K562 (cell line): ENCODE data around the gene ZMIZ1. TPM values are rescaled to one million over a fixed set of nuclear protein-coding genes. Genes with fewer than 3 reads are reported as not detected.

ENCODE experiments used
- ATAC-seq: fragments of 200-7000 bp; cut with Tn5 transposase; 3 replicates; pipeline ENCODE4 v1.9.1; 2020; ENCODE audit warnings: moderate library complexity
- BruUV-seq: library from RNA; stranded (reverse); fragments of 400-500 nt; replicated peaks from 2 replicates; lab custom pipeline; 2021; lab: Mats Ljungman, UMichigan
- CTCF ChIA-PET: fragments of 300-600 bp; formaldehyde crosslinking; extraction: SDS; loops from one replicate; lab custom pipeline; 2021; ENCODE audit warnings: low intra/inter-chr PET ratio; lab: Yijun Ruan, JAX
- POLR2A ChIA-PET: fragments of 300-600, 350-650 bp; sonication (Branson Sonifier 250); formaldehyde crosslinking; extraction: SDS; loops from one replicate; lab custom pipeline; 2021; ENCODE audit warnings: antibody characterized with exemption, inconsistent platforms; lab: Yijun Ruan, JAX
- DNase-seq, 4 experiments: peaks; one replicate each; pipeline versions ENCODE4 v3.0.0 to v3.0.0-alpha.2; 2011 to 2018; ENCODE audit warnings: low spot score in 3 of 4, mixed read lengths in 3 of 4; ENCODE audit errors: extremely low read depth in 1 of 4
- FAIRE-seq: peaks from 2 replicates; lab custom pipeline; 2011; peaks lifted over from hg19 to GRCh38; lab: Jason Lieb, UNC
- H2AFZ ChIP-seq: 2 replicates; pipeline ENCODE4 v1.6.0; 2011; ENCODE audit warnings: low read depth, low read length, control low read depth, inconsistent platforms
- H3K27ac ChIP-seq: fragments of 200-600 bp; 3 replicates; pipeline ENCODE4 v1.8.0; 2011; ENCODE audit warnings: low read depth, mild to moderate bottlenecking, control low read depth, inconsistent platforms, low read length, moderate library complexity, mixed read lengths; ENCODE audit errors: extremely low read depth
- H3K27me3 ChIP-seq, 2 experiments: fragments of 300-600 bp in 1 of 2; 2 replicates in 1 of 2; 3 replicates in 1 of 2; pipeline versions ENCODE4 v1.6.0 to v1.8.0; 2011; ENCODE audit warnings: inconsistent platforms in 2 of 2, low read length in 2 of 2, mild to moderate bottlenecking in 1 of 2, mixed read lengths in 1 of 2, moderate library complexity in 1 of 2; ENCODE audit not compliant: control insufficient read depth in 2 of 2, insufficient read depth in 2 of 2
- H3K36me3 ChIP-seq: fragments of 300-600 bp; 3 replicates; pipeline ENCODE4 v1.8.0; 2011; ENCODE audit warnings: mild to moderate bottlenecking, low read length, inconsistent platforms; ENCODE audit not compliant: control insufficient read depth, insufficient read depth
- H3K4me1 ChIP-seq, 2 experiments: fragments of 200-600 bp in 1 of 2; replicated peaks in 1 of 2; 2 replicates in 1 of 2; 3 replicates in 1 of 2; pipeline versions ENCODE4 v1.5.1 to v1.8.0; 2011; ENCODE audit warnings: inconsistent platforms in 2 of 2, low read length in 2 of 2, mild to moderate bottlenecking in 1 of 2, mixed read lengths in 1 of 2, moderate library complexity in 1 of 2; ENCODE audit not compliant: control insufficient read depth in 2 of 2, insufficient read depth in 2 of 2
- H3K4me2 ChIP-seq: 2 replicates; pipeline ENCODE4 v1.6.1; 2011; ENCODE audit warnings: low read length, control low read depth, inconsistent platforms, mixed read lengths; ENCODE audit not compliant: insufficient read depth
- H3K4me3 ChIP-seq: fragments of 200-600 bp; sonication (generic), shearing (Covaris generic); 2 replicates; pipeline ENCODE4 v1.5.1; 2016; ENCODE audit warnings: control low read depth, inconsistent platforms
- H3K79me2 ChIP-seq: fragments of 200-600 bp; 3 replicates; pipeline ENCODE4 v1.8.0; 2011; ENCODE audit warnings: low read length, inconsistent platforms; ENCODE audit not compliant: control insufficient read depth, insufficient read depth
- H3K9ac ChIP-seq, 2 experiments: 2 replicates each; pipeline versions ENCODE4 v1.6.0 to v1.6.1; 2011; ENCODE audit warnings: low read depth in 2 of 2, low read length in 2 of 2, control low read depth in 1 of 2, inconsistent platforms in 1 of 2, mild to moderate bottlenecking in 1 of 2, mixed read lengths in 1 of 2; ENCODE audit not compliant: insufficient read depth in 1 of 2
- H3K9me1 ChIP-seq: one replicate; pipeline ENCODE4 v1.6.0; 2011; ENCODE audit warnings: inconsistent platforms, mild to moderate bottlenecking, low read length, moderate library complexity; ENCODE audit not compliant: control insufficient read depth, insufficient read depth
- H3K9me3 ChIP-seq: replicated peaks from 2 replicates; pipeline ENCODE4 v1.5.1; 2011; ENCODE audit warnings: low read depth, low read length, inconsistent platforms; ENCODE audit not compliant: control insufficient read depth, insufficient read depth
- H4K20me1 ChIP-seq: replicated peaks from 2 replicates; pipeline ENCODE4 v1.6.1; 2011; ENCODE audit warnings: low read length, inconsistent platforms, mixed read lengths; ENCODE audit not compliant: control insufficient read depth, insufficient read depth
- ZZZ3 ChIP-seq: fragments of 450-650 bp; IDR thresholded peaks from 2 replicates; pipeline ENCODE4 v1.6.1; 2016; ENCODE audit warnings: antibody characterized with exemption, mild to moderate bottlenecking, moderate library complexity
- WGBS: fragments of 100-300 bp; shearing (Covaris generic); methylation state at CpG from one replicate; pipeline ENCODE4 v1.1.6; 2016; ENCODE audit warnings: low coverage, mixed read lengths; ENCODE audit not compliant: insufficient coverage; ENCODE audit errors: missing lambda C conversion rate; 5-methylcytosine and 5-hydroxymethylcytosine counted together
- in situ Hi-C: fragments of 300-500 bp; cut with MboI; formaldehyde crosslinking; loops from 4 replicates; pipeline ENCODE4 v1.15.0; 2018; ENCODE audit warnings: inconsistent platforms, mixed read lengths
- intact Hi-C: fragments of 100-400 bp; cut with micrococcal nuclease; formaldehyde crosslinking; loops from 2 replicates; pipeline ENCODE4 v1.14.2; 2022
- polyA plus RNA-seq, 8 experiments: library from polyadenylated mRNA; depleted of rRNA in 4 of 8; stranded (reverse) in 5 of 8; unstranded in 3 of 8; fragments of >200 nt; fragmentation: Nextera tagmentation in 2 of 8; fragmentation: Illumina TruSeq in 1 of 8; extraction: Ambion mirVana in 2 of 8; extraction: Trizol in 1 of 8; gene quantifications; 2 replicates each; pipeline versions ENCODE4 v1.2.1 to v1.2.3, GENCODE V29; 2011 to 2014; ENCODE audit warnings: inconsistent platforms in 1 of 8, missing spikeins in 1 of 8
- total RNA-seq, 7 experiments: library from RNA; depleted of rRNA in 6 of 7; stranded (reverse); fragments of >200 nt in 6 of 7; fragmentation: Illumina TruSeq in 2 of 7; extraction: Trizol in 2 of 7; gene quantifications; 2 replicates each; pipeline versions ENCODE4 v1.2.1 to v1.2.3, GENCODE V29; 2011 to 2021; ENCODE audit warnings: low replicate concordance in 1 of 7
- TF ChIP-seq, protein P1 (sequence below): sonication (generic); formaldehyde crosslinking; IDR thresholded peaks from 2 replicates; pipeline ENCODE4 v1.8.1; 2023; ENCODE audit warnings: mild to moderate bottlenecking, missing genetic modification reagents
- TF ChIP-seq, protein P2 (sequence below): IDR thresholded peaks from 2 replicates; pipeline ENCODE4 v1.6.1; 2011; ENCODE audit warnings: borderline replicate concordance, low read depth, mild to moderate bottlenecking, moderate library complexity, low read length; ENCODE audit not compliant: insufficient read depth, poor library complexity, severe bottlenecking

The ZMIZ1 gene
- total and polyA plus RNA-seq, 9 of the 15 experiments (the other 6 are each of a cell fraction or from before 2014, with no cell fraction given) = 1.0 to 37.3 (median 4.3) TPM

DNA sequence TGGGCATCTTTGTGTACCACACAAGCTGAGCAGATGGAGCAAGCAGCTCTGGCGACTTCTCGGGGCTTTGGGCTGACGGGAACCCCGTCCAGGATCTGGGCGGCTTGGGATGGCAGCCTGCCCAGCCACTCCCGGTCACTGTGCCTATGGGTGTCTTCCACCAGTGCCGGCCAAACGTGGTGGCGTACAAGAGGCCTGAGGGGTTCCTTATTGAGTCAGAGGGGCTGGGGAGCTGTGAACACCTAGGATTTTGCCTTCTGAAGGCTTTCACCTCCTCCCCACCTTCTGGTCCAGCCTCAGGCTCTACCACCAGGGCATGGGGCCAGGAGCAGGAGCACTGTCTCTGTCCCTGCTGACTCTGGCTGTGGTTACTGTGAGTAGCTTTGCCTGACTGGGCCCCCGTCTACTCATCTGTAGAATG lies 206.7 kb downstream of the ZMIZ1 start:
- FAIRE-seq (no peak), DNase-seq (no peak)
- 69% methylated on average over 10 of the region's 10 CpGs for WGBS
- Histone ChIP-seq H3K9ac (no peak overlapping the region), H3K9me3 (no peaks in the 10 kb centered on the region), H3K4me3 (no peak overlapping the region), H3K4me2 (no peak overlapping the region)
- in situ Hi-C loops = no loop called here
- no peak for TF ChIP-seq ZZZ3
- TF ChIP-seq, protein P1, sequence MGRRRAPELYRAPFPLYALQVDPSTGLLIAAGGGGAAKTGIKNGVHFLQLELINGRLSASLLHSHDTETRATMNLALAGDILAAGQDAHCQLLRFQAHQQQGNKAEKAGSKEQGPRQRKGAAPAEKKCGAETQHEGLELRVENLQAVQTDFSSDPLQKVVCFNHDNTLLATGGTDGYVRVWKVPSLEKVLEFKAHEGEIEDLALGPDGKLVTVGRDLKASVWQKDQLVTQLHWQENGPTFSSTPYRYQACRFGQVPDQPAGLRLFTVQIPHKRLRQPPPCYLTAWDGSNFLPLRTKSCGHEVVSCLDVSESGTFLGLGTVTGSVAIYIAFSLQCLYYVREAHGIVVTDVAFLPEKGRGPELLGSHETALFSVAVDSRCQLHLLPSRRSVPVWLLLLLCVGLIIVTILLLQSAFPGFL (CRISPR knock-in tag) = no peak
- TF ChIP-seq, protein P2, sequence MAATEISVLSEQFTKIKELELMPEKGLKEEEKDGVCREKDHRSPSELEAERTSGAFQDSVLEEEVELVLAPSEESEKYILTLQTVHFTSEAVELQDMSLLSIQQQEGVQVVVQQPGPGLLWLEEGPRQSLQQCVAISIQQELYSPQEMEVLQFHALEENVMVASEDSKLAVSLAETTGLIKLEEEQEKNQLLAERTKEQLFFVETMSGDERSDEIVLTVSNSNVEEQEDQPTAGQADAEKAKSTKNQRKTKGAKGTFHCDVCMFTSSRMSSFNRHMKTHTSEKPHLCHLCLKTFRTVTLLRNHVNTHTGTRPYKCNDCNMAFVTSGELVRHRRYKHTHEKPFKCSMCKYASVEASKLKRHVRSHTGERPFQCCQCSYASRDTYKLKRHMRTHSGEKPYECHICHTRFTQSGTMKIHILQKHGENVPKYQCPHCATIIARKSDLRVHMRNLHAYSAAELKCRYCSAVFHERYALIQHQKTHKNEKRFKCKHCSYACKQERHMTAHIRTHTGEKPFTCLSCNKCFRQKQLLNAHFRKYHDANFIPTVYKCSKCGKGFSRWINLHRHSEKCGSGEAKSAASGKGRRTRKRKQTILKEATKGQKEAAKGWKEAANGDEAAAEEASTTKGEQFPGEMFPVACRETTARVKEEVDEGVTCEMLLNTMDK = no peak
- TF ChIP-seq, all 486 proteins: peak for 0
- intact Hi-C loops = no loop called here
- H4K20me1 ChIP-seq = peaks cover 27% of the 10 kb centered on the region; the same call in 1 of the 2 replicates
- ChIA-PET POLR2A (interaction anchor here (0.6 to 0.8 kb wide), 2 partner anchors 19 to 37 kb away, joined by 5 to 6 read pairs; no protein-coding TSS in a partner anchor), CTCF (no interaction called here)
- H3K79me2 ChIP-seq = no peaks in the 10 kb centered on the region
- H2AFZ ChIP-seq = no peak overlapping the region
- no TSS peak for BruUV-seq
- no peaks in the 10 kb centered on the region for H3K27me3 ChIP-seq
- no peak for ATAC-seq
- peaks cover 4 to 14% of the 10 kb centered on the region in 2 experiments for H3K4me1 ChIP-seq
- peaks cover 9% of the 10 kb centered on the region; the same call in 1 of the 3 replicates for H3K36me3 ChIP-seq
- H3K9me1 ChIP-seq = peaks cover 3% of the 10 kb centered on the region
- H3K27ac ChIP-seq = no peak overlapping the region
